ENCODE data around the gene RBM24.
"Not testable (repeated sequence)": the region's sequence is repeated elsewhere in the genome, so short reads cannot be mapped to it uniquely, and the experiment has no call there.

Gene RBM24

GRCh38 chr6:17292600-17293133 lies 11.5 kb downstream of the RBM24 start:
- no peak for DNase-seq

- DNase-seq = no peak
Measured at GRCh38 chr6:17293395-17293794, 12.2 kb downstream of the RBM24 start.

- DNase-seq = no peak
Measured at GRCh38 chr6:17297271-17298080, 16.3 kb downstream of the RBM24 start.

GRCh38 chr6:17298257-17298656 lies 17.1 kb downstream of the RBM24 start:
- DNase-seq = no peak

- DNase-seq = no peak
Measured at GRCh38 chr6:17299222-17299621, 18.1 kb downstream of the RBM24 start.

GRCh38 chr6:17299750-17300149 lies 18.6 kb downstream of the RBM24 start:
- no peak for DNase-seq

GRCh38 chr6:17300637-17301036 lies 19.5 kb downstream of the RBM24 start:
- no peak for DNase-seq

GRCh38 chr6:17303444-17303843 lies 22.3 kb downstream of the RBM24 start:
- DNase-seq = no peak

- DNase-seq = peak; percentile 34
Measured at GRCh38 chr6:17305219-17306001, 24.2 kb downstream of the RBM24 start.

- DNase-seq = peak; percentile 59
Measured at GRCh38 chr6:17311595-17312311, 30.6 kb downstream of the RBM24 start.

- not testable (repeated sequence) for DNase-seq
Measured at GRCh38 chr6:17313238-17313637, 32.1 kb downstream of the RBM24 start.

- no peak for DNase-seq
Measured at GRCh38 chr6:17313971-17314370, 32.8 kb downstream of the RBM24 start.

GRCh38 chr6:17315262-17315661 lies 34.1 kb downstream of the RBM24 start:
- DNase-seq = no peak

- DNase-seq = no peak
Measured at GRCh38 chr6:17318435-17319165, 37.4 kb downstream of the RBM24 start.

GRCh38 chr6:17320266-17320665 lies 39.1 kb downstream of the RBM24 start:
- DNase-seq = not testable (repeated sequence)

GRCh38 chr6:17331238-17331637 lies 50.1 kb downstream of the RBM24 start:
- no peak for DNase-seq

- peak; percentile 44 for DNase-seq
Measured at GRCh38 chr6:17334265-17334664, 53.1 kb downstream of the RBM24 start.

GRCh38 chr6:17336425-17336824 lies 55.3 kb downstream of the RBM24 start:
- DNase-seq = peak; percentile 59

- no peak for DNase-seq
Measured at GRCh38 chr6:17339308-17339670, 58.1 kb downstream of the RBM24 start.

- DNase-seq = no peak
Measured at GRCh38 chr6:17341117-17341805, 60.1 kb downstream of the RBM24 start.

GRCh38 chr6:17341891-17342290 lies 60.7 kb downstream of the RBM24 start:
- no peak for DNase-seq

- DNase-seq = no peak
Measured at GRCh38 chr6:17343215-17343614, 62.1 kb downstream of the RBM24 start.

Measured in fibroblast of skin of right quadriceps (primary cell).